Fibroblast of skin of right quadriceps (primary cell): ENCODE measurements around the gene WASF3.

Experiments used
- DNase-seq: peaks from one replicate; pipeline ENCODE4 v3.0.0-alpha.2; 2013

WASF3 gene

GRCh38 chr13:26557393-26558073, at the start of gene WASF3:
Gene WASF3, plus strand, starts transcription at chr13:26557683. Its CDS starts 84,588 bp downstream, at chr13:26642271.
- peak; percentile 94 for DNase-seq

GRCh38 chr13:26508885-26509284, 48.6 kb upstream of the WASF3 start:
- DNase-seq, result peak; percentile 80

- DNase-seq, result no peak
Measured at GRCh38 chr13:26509491-26509890, 48.0 kb upstream of the WASF3 start.

- DNase-seq, result no peak
Measured at GRCh38 chr13:26513931-26514330, 43.6 kb upstream of the WASF3 start.

- DNase-seq, result no peak
Measured at GRCh38 chr13:26515721-26516120, 41.8 kb upstream of the WASF3 start.

- DNase-seq, result no peak
Measured at GRCh38 chr13:26517936-26518335, 39.5 kb upstream of the WASF3 start.

GRCh38 chr13:26518451-26518959, 39.0 kb upstream of the WASF3 start:
- no peak for DNase-seq

- no peak for DNase-seq
Measured at GRCh38 chr13:26522571-26522970, 34.9 kb upstream of the WASF3 start.

- no peak for DNase-seq
Measured at GRCh38 chr13:26523007-26523406, 34.5 kb upstream of the WASF3 start.

GRCh38 chr13:26525528-26525927, 32.0 kb upstream of the WASF3 start:
- no peak for DNase-seq

- no peak for DNase-seq
Measured at GRCh38 chr13:26526702-26527216, 30.7 kb upstream of the WASF3 start.

GRCh38 chr13:26528527-26528926, 29.0 kb upstream of the WASF3 start:
- DNase-seq, result no peak

GRCh38 chr13:26529441-26529840, 28.0 kb upstream of the WASF3 start:
- DNase-seq, result peak; percentile 64

GRCh38 chr13:26531742-26532141, 25.7 kb upstream of the WASF3 start:
- DNase-seq, result no peak

GRCh38 chr13:26534036-26534726, 23.3 kb upstream of the WASF3 start:
- DNase-seq, result no peak

GRCh38 chr13:26538363-26539317, 18.8 kb upstream of the WASF3 start:
- no peak for DNase-seq

- no peak for DNase-seq
Measured at GRCh38 chr13:26539738-26540292, 17.7 kb upstream of the WASF3 start.

- DNase-seq, result no peak
Measured at GRCh38 chr13:26540334-26540733, 17.1 kb upstream of the WASF3 start.

- no peak for DNase-seq
Measured at GRCh38 chr13:26541041-26541440, 16.4 kb upstream of the WASF3 start.

- no peak for DNase-seq
Measured at GRCh38 chr13:26541678-26542568, 15.6 kb upstream of the WASF3 start.

GRCh38 chr13:26544707-26545106, 12.8 kb upstream of the WASF3 start:
- DNase-seq, result no peak
